GM19395 (cell line): ENCODE data around the gene SMIM1.

Experiments used
- ATAC-seq: cut with Tn5 transposase; IDR thresholded peaks from one replicate; pipeline ENCODE4 v1.9.1; 2021; ENCODE audit warnings: mild to moderate bottlenecking, moderate library complexity; ENCODE audit not compliant: unreplicated experiment

Gene SMIM1

GRCh38 chr1:3775490-3776230, 3.1 kb downstream of the SMIM1 start:
- ATAC-seq: no peak

GRCh38 chr1:3776231-3776961, 3.8 kb downstream of the SMIM1 start:
- ATAC-seq: no peak

GRCh38 chr1:3777078-3777547, 4.6 kb downstream of the SMIM1 start:
- no peak for ATAC-seq

- ATAC-seq: no peak
Measured at GRCh38 chr1:3777647-3778589, 5.4 kb downstream of the SMIM1 start.

- ATAC-seq: no peak
Measured at GRCh38 chr1:3778590-3779264, 6.2 kb downstream of the SMIM1 start.

- no peak for ATAC-seq
Measured at GRCh38 chr1:3779265-3779911, 6.8 kb downstream of the SMIM1 start.

GRCh38 chr1:3779912-3780416, 7.4 kb downstream of the SMIM1 start:
- no peak for ATAC-seq

GRCh38 chr1:3780901-3781300, 8.4 kb downstream of the SMIM1 start:
- no peak for ATAC-seq

- ATAC-seq: no peak
Measured at GRCh38 chr1:3783651-3784474, 11.3 kb downstream of the SMIM1 start.

GRCh38 chr1:3785045-3785444, 12.5 kb downstream of the SMIM1 start:
- ATAC-seq: no peak

GRCh38 chr1:3785456-3786157, 13.1 kb downstream of the SMIM1 start:
- ATAC-seq: no peak

- no peak for ATAC-seq
Measured at GRCh38 chr1:3786468-3787348, 14.2 kb downstream of the SMIM1 start.

GRCh38 chr1:3787349-3787715, 14.8 kb downstream of the SMIM1 start:
- ATAC-seq: no peak

- no peak for ATAC-seq
Measured at GRCh38 chr1:3787745-3788605, 15.4 kb downstream of the SMIM1 start.

- no peak for ATAC-seq
Measured at GRCh38 chr1:3788756-3789420, 16.3 kb downstream of the SMIM1 start.
